OCI-LY3 (cell line): ENCODE results near the gene IGF2.

Experiments used
- CTCF ChIP-seq: fragments of 200-600, 300-600 bp; sonication (generic); IDR thresholded peaks from 2 replicates; pipeline ENCODE4 v1.5.1; 2014; ENCODE audit warnings: antibody characterized with exemption, low read length, low read depth
- EZH2phosphoT487 ChIP-seq: fragments of 200-600 bp; shearing (Covaris generic); IDR thresholded peaks from 2 replicates; pipeline ENCODE4 v1.6.1; 2018; ENCODE audit warnings: antibody characterized with exemption, mixed run types, low read depth

GRCh38 chr11:2128130-2128510, 11.1 kb downstream of the IGF2 start:
- TF ChIP-seq CTCF (no peak), EZH2phosphoT487 (no peak)
